Naive B cell (primary cell): ENCODE measurements around the gene TBC1D4. TPM values are rescaled to one million over a fixed set of nuclear protein-coding genes. Genes with fewer than 3 reads are reported as not detected.
"Not testable (repeated sequence)": the region's sequence is repeated elsewhere in the genome, so short reads cannot be mapped to it uniquely, and the experiment has no call there.

ENCODE experiments used
- ATAC-seq, 2 donors: fragments of 150-1000 bp; cut with Tn5 transposase; 2 replicates each; pipeline ENCODE4 v1.10.0; 2021; ENCODE audit warnings: low read depth in 2 of 2, mild to moderate bottlenecking in 2 of 2, moderate library complexity in 2 of 2
- DNase-seq: peaks from one replicate; pipeline ENCODE4 v3.0.0; 2022
- H3K27ac Mint-ChIP-seq, 6 donors: one replicate each; pipeline ENCODE4 v1.8.0; 2020 to 2022; ENCODE audit warnings: mild to moderate bottlenecking in 6 of 6, mixed read lengths in 6 of 6, moderate library complexity in 5 of 6, inconsistent platforms in 2 of 6
- H3K27me3 Mint-ChIP-seq, 3 donors: one replicate each; pipeline ENCODE4 v1.8.0; 2021 to 2022; ENCODE audit warnings: mixed read lengths in 3 of 3, mild to moderate bottlenecking in 1 of 3
- H3K36me3 Mint-ChIP-seq, 2 donors: one replicate each; pipeline ENCODE4 v1.8.0; 2020 to 2022; ENCODE audit warnings: mixed read lengths in 2 of 2, inconsistent platforms in 1 of 2, mild to moderate bottlenecking in 1 of 2
- H3K4me1 Mint-ChIP-seq, 3 donors: one replicate each; pipeline ENCODE4 v1.8.0; 2020 to 2022; ENCODE audit warnings: mixed read lengths in 3 of 3, inconsistent platforms in 1 of 3, mild to moderate bottlenecking in 1 of 3, moderate library complexity in 1 of 3
- H3K4me3 Mint-ChIP-seq, 8 donors: one replicate each; pipeline ENCODE4 v1.8.0; 2020 to 2022; ENCODE audit warnings: mild to moderate bottlenecking in 8 of 8, mixed read lengths in 8 of 8, moderate library complexity in 8 of 8, inconsistent platforms in 2 of 8
- H3K9me3 Mint-ChIP-seq, 7 donors: one replicate each; pipeline ENCODE4 v1.8.0; 2020 to 2022; ENCODE audit warnings: mixed read lengths in 7 of 7, mild to moderate bottlenecking in 5 of 7, inconsistent platforms in 2 of 7, moderate library complexity in 1 of 7
- polyA plus RNA-seq, 6 donors: library from polyadenylated mRNA; unstranded; fragments of 300-500 nt; fragmentation: Illumina TruSeq; gene quantifications; one replicate each; pipeline ENCODE4 v1.2.3, GENCODE V29; 2021; ENCODE audit warnings: low read depth in 6 of 6

The TBC1D4 gene
- polyA plus RNA-seq, 6 donors from 2014 or later, result 0.10 to 1.4 (median 0.30) TPM

GRCh38 chr13:75362026-75362425 lies 119.9 kb downstream of the TBC1D4 start:
- H3K36me3 Mint-ChIP-seq, result no peaks in the 10 kb centered on the region
- DNase-seq (no peak), ATAC-seq (no peak)
- H3K9me3 Mint-ChIP-seq, result no peaks in the 10 kb centered on the region
- H3K4me1 Mint-ChIP-seq, result peaks cover 0 to 4% (median 0%) of the 10 kb centered on the region in 3 donors
- no peaks in the 10 kb centered on the region for H3K27me3 Mint-ChIP-seq
- H3K27ac Mint-ChIP-seq, result no peak overlapping the region
- H3K4me3 Mint-ChIP-seq, result no peak overlapping the region

GRCh38 chr13:75360170-75360569 lies 121.8 kb downstream of the TBC1D4 start:
- H3K4me1 Mint-ChIP-seq, result no peaks in the 10 kb centered on the region
- H3K9me3 Mint-ChIP-seq, result no peaks in the 10 kb centered on the region
- H3K27ac Mint-ChIP-seq, result no peak overlapping the region
- H3K4me3 Mint-ChIP-seq, result no peak overlapping the region
- ATAC-seq (no peak), DNase-seq (no peak)
- no peaks in the 10 kb centered on the region for H3K27me3 Mint-ChIP-seq
- H3K36me3 Mint-ChIP-seq, result no peaks in the 10 kb centered on the region

- no peaks in the 10 kb centered on the region for H3K36me3 Mint-ChIP-seq
- ATAC-seq (no peak), DNase-seq (no peak)
- H3K4me1 Mint-ChIP-seq, result no peaks in the 10 kb centered on the region
- no peak overlapping the region for H3K4me3 Mint-ChIP-seq
- H3K9me3 Mint-ChIP-seq, result no peaks in the 10 kb centered on the region
- no peak overlapping the region for H3K27ac Mint-ChIP-seq
- H3K27me3 Mint-ChIP-seq, result no peaks in the 10 kb centered on the region
Measured at GRCh38 chr13:75359266-75359665, 122.7 kb downstream of the TBC1D4 start.

GRCh38 chr13:75357576-75358289 lies 124.2 kb downstream of the TBC1D4 start:
- Mint-ChIP-seq H3K4me1 (no peaks in the 10 kb centered on the region), H3K4me3 (no peak overlapping the region), H3K9me3 (no peaks in the 10 kb centered on the region), H3K36me3 (no peaks in the 10 kb centered on the region), H3K27ac (no peak overlapping the region), H3K27me3 (no peaks in the 10 kb centered on the region)
- DNase-seq (peak; percentile 16), ATAC-seq (peak; percentile 74 to 82)

- ATAC-seq (no peak), DNase-seq (no peak)
- Mint-ChIP-seq H3K36me3 (no peaks in the 10 kb centered on the region), H3K27me3 (no peaks in the 10 kb centered on the region), H3K27ac (peak overlapping the region in 1 of 6 donors; percentile 67), H3K4me3 (no peak overlapping the region), H3K9me3 (no peaks in the 10 kb centered on the region), H3K4me1 (no peaks in the 10 kb centered on the region)
Measured at GRCh38 chr13:75356421-75356820, 125.5 kb downstream of the TBC1D4 start.

- no peak for ATAC-seq
- H3K4me3 Mint-ChIP-seq, result no peak overlapping the region
- H3K36me3 Mint-ChIP-seq, result no peaks in the 10 kb centered on the region
- no peaks in the 10 kb centered on the region for H3K4me1 Mint-ChIP-seq
- no peak overlapping the region for H3K27ac Mint-ChIP-seq
- no peak for DNase-seq
- H3K9me3 Mint-ChIP-seq, result no peaks in the 10 kb centered on the region
- no peaks in the 10 kb centered on the region for H3K27me3 Mint-ChIP-seq
Measured at GRCh38 chr13:75355609-75356008, 126.4 kb downstream of the TBC1D4 start.

GRCh38 chr13:75353781-75354193 lies 128.2 kb downstream of the TBC1D4 start:
- ATAC-seq (no peak), DNase-seq (no peak)
- Mint-ChIP-seq H3K4me1 (no peaks in the 10 kb centered on the region), H3K27me3 (no peaks in the 10 kb centered on the region), H3K9me3 (no peaks in the 10 kb centered on the region), H3K4me3 (no peak overlapping the region), H3K27ac (no peak overlapping the region), H3K36me3 (no peaks in the 10 kb centered on the region)

- H3K4me3 Mint-ChIP-seq, result no peak overlapping the region
- H3K4me1 Mint-ChIP-seq, result no peaks in the 10 kb centered on the region
- no peak overlapping the region for H3K27ac Mint-ChIP-seq
- no peaks in the 10 kb centered on the region for H3K27me3 Mint-ChIP-seq
- no peak for ATAC-seq
- DNase-seq, result no peak
- peaks cover 0 to 2% (median 0%) of the 10 kb centered on the region in 7 donors for H3K9me3 Mint-ChIP-seq
- H3K36me3 Mint-ChIP-seq, result no peaks in the 10 kb centered on the region
Measured at GRCh38 chr13:75352641-75353327, 129.2 kb downstream of the TBC1D4 start.

- H3K4me1 Mint-ChIP-seq, H3K9me3 Mint-ChIP-seq, H3K36me3 Mint-ChIP-seq, H3K27me3 Mint-ChIP-seq, ATAC-seq, H3K4me3 Mint-ChIP-seq, H3K27ac Mint-ChIP-seq, DNase-seq: not testable (repeated sequence)
Measured at GRCh38 chr13:75351538-75351937, 130.4 kb downstream of the TBC1D4 start.

GRCh38 chr13:75347925-75348324 lies 134.0 kb downstream of the TBC1D4 start:
- no peak for ATAC-seq
- H3K36me3 Mint-ChIP-seq, result no peaks in the 10 kb centered on the region
- H3K27ac Mint-ChIP-seq, result peak overlapping the region in 1 of 6 donors; percentile 18
- H3K27me3 Mint-ChIP-seq, result no peaks in the 10 kb centered on the region
- no peak overlapping the region for H3K4me3 Mint-ChIP-seq
- peaks cover 0 to 2% (median 0%) of the 10 kb centered on the region in 7 donors for H3K9me3 Mint-ChIP-seq
- no peak for DNase-seq
- no peaks in the 10 kb centered on the region for H3K4me1 Mint-ChIP-seq

- DNase-seq (no peak), ATAC-seq (no peak)
- no peaks in the 10 kb centered on the region for H3K4me1 Mint-ChIP-seq
- no peaks in the 10 kb centered on the region for H3K36me3 Mint-ChIP-seq
- peak overlapping the region in 1 of 6 donors; percentile 18 for H3K27ac Mint-ChIP-seq
- H3K9me3 Mint-ChIP-seq, result peaks cover 0 to 2% (median 0%) of the 10 kb centered on the region in 7 donors
- H3K27me3 Mint-ChIP-seq, result no peaks in the 10 kb centered on the region
- H3K4me3 Mint-ChIP-seq, result no peak overlapping the region
Measured at GRCh38 chr13:75347457-75347856, 134.5 kb downstream of the TBC1D4 start.

GRCh38 chr13:75345193-75345592 lies 136.8 kb downstream of the TBC1D4 start:
- Mint-ChIP-seq H3K36me3 (no peaks in the 10 kb centered on the region), H3K9me3 (peaks cover 0 to 2% (median 0%) of the 10 kb centered on the region in 7 donors), H3K4me1 (peaks cover 5 to 9% (median 7%) of the 10 kb centered on the region in 3 donors), H3K4me3 (no peak overlapping the region), H3K27me3 (no peaks in the 10 kb centered on the region), H3K27ac (no peak overlapping the region)
- ATAC-seq, result no peak
- DNase-seq, result no peak

GRCh38 chr13:75341028-75341427 lies 140.9 kb downstream of the TBC1D4 start:
- H3K4me1 Mint-ChIP-seq, result peaks cover 5 to 9% (median 7%) of the 10 kb centered on the region in 3 donors
- H3K4me3 Mint-ChIP-seq, result peak overlapping the region in 4 of 8 donors; percentile 23 to 69 (median 26)
- ATAC-seq (peak; percentile 84 to 95), DNase-seq (no peak)
- no peaks in the 10 kb centered on the region for H3K9me3 Mint-ChIP-seq
- H3K27me3 Mint-ChIP-seq, result no peaks in the 10 kb centered on the region
- peak overlapping the region in 4 of 6 donors; percentile 73 to 84 (median 81) for H3K27ac Mint-ChIP-seq
- H3K36me3 Mint-ChIP-seq, result no peaks in the 10 kb centered on the region
